Ovary (tissue), 3 donors: ENCODE results near the gene KRTAP10-7.

Experiments used
- EP300 ChIP-seq: sonication (generic); formaldehyde crosslinking; IDR thresholded peaks from one replicate; pipeline ENCODE4 v1.6.1; 2017; ENCODE audit warnings: antibody characterized with exemption
- POLR2A ChIP-seq: fragments of 450-650 bp; IDR thresholded peaks from one replicate; pipeline ENCODE4 v1.6.1; 2017; ENCODE audit warnings: antibody characterized with exemption, mild to moderate bottlenecking, moderate library complexity
- TF ChIP-seq, protein P1 (sequence below), 3 donors: fragments of 450-650 bp in 2 of 3; fragments of 200-600 bp in 1 of 3; IDR thresholded peaks; one replicate each; pipeline versions ENCODE4 v1.5.1 to v1.8.0; 2016 to 2022; ENCODE audit warnings: antibody characterized with exemption in 3 of 3, mild to moderate bottlenecking in 1 of 3
- donor health status: DM: no; HTN: no; CAD: no.

DNA sequence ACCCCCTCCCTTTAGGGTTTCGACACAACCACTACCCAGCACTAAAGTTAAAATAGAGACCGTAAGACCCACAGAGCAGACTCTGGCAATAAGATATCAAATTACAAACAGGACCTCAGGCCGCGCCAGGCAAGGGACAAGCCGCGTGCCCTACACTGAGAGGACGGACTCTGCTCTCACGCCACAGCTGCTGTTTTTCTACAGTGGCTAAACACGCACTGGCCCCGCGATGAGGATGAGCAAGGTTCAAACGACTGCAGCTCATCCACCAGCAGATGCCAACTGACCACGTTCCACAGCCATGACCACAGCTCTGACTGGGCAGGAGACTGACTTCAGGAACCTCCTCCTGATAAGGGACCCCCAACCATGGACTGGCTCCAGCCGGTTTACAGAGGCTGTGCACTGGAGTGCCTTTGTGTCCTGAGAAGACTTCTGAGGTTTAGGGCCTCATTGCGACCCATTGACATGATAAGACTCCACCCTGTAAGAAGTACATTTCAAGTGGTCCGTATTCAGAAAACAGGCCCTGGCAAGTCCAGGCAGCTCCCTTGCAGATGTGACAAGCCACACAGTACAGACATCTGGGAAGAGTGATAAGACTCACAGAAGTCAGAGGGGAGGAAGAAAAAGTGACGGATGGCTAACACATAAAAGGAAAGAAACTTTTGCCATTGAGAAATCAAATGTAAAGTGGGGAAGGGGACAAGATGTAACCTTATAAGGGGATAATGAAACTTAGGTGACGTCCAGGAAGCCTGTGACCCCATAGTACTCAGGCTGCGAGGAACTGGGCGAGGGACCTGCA lies 6.6 kb upstream of the KRTAP10-7 start:
- TF ChIP-seq, protein P1, sequence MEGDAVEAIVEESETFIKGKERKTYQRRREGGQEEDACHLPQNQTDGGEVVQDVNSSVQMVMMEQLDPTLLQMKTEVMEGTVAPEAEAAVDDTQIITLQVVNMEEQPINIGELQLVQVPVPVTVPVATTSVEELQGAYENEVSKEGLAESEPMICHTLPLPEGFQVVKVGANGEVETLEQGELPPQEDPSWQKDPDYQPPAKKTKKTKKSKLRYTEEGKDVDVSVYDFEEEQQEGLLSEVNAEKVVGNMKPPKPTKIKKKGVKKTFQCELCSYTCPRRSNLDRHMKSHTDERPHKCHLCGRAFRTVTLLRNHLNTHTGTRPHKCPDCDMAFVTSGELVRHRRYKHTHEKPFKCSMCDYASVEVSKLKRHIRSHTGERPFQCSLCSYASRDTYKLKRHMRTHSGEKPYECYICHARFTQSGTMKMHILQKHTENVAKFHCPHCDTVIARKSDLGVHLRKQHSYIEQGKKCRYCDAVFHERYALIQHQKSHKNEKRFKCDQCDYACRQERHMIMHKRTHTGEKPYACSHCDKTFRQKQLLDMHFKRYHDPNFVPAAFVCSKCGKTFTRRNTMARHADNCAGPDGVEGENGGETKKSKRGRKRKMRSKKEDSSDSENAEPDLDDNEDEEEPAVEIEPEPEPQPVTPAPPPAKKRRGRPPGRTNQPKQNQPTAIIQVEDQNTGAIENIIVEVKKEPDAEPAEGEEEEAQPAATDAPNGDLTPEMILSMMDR (IDR thresholded peaks at IDR 0.05), result no peak
- TF ChIP-seq EP300, result no peak
- TF ChIP-seq POLR2A, result no peak
